Sigmoid colon (tissue), 4 donors: ENCODE measurements around the gene NAB2.

Experiments used
- EP300 ChIP-seq, 4 donors: sonication (generic); formaldehyde crosslinking; IDR thresholded peaks; one replicate each; pipeline ENCODE4 v1.6.1; 2017; ENCODE audit warnings: antibody characterized with exemption in 4 of 4
- POLR2AphosphoS5 ChIP-seq, 4 donors: sonication (generic); formaldehyde crosslinking; IDR thresholded peaks; one replicate each; pipeline ENCODE4 v1.6.1; 2017; ENCODE audit warnings: antibody characterized with exemption in 4 of 4
- TF ChIP-seq, protein P1 (sequence below), 4 experiments: fragments of 450-650 bp in 3 of 4; fragments of 200-600 bp in 1 of 4; IDR thresholded peaks; one replicate each; pipeline ENCODE4 v1.5.1; 2016 to 2019; ENCODE audit warnings: antibody characterized with exemption in 4 of 4, mild to moderate bottlenecking in 3 of 4, moderate library complexity in 2 of 4

DNA sequence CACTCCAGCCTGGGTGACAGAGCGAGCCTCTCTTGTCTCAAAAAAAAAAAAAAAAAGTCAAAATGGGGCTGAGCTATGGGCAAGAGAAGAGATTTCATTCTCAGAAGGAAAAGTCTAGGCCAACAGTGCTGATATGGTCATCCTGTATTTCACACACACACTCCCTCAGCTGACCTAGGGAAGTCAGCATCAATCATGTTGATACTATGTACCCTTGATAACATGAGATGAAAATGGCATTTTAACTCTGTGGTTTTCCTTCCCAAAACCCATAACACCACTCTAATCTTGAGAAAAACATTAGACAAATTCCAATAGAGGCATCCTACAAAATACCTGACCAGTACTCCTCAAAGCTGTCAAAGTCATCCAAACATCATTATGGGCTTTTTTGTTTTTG, 8.1 kb upstream of the NAB2 start:
- TF ChIP-seq, protein P1, sequence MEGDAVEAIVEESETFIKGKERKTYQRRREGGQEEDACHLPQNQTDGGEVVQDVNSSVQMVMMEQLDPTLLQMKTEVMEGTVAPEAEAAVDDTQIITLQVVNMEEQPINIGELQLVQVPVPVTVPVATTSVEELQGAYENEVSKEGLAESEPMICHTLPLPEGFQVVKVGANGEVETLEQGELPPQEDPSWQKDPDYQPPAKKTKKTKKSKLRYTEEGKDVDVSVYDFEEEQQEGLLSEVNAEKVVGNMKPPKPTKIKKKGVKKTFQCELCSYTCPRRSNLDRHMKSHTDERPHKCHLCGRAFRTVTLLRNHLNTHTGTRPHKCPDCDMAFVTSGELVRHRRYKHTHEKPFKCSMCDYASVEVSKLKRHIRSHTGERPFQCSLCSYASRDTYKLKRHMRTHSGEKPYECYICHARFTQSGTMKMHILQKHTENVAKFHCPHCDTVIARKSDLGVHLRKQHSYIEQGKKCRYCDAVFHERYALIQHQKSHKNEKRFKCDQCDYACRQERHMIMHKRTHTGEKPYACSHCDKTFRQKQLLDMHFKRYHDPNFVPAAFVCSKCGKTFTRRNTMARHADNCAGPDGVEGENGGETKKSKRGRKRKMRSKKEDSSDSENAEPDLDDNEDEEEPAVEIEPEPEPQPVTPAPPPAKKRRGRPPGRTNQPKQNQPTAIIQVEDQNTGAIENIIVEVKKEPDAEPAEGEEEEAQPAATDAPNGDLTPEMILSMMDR (IDR thresholded peaks at IDR 0.05) = no peak
- no peak for TF ChIP-seq POLR2AphosphoS5 (IDR thresholded peaks at IDR 0.05)
- TF ChIP-seq EP300 (IDR thresholded peaks at IDR 0.05) = no peak
